ENCODE measurements around the gene KRT79.

Gene KRT79

DNA sequence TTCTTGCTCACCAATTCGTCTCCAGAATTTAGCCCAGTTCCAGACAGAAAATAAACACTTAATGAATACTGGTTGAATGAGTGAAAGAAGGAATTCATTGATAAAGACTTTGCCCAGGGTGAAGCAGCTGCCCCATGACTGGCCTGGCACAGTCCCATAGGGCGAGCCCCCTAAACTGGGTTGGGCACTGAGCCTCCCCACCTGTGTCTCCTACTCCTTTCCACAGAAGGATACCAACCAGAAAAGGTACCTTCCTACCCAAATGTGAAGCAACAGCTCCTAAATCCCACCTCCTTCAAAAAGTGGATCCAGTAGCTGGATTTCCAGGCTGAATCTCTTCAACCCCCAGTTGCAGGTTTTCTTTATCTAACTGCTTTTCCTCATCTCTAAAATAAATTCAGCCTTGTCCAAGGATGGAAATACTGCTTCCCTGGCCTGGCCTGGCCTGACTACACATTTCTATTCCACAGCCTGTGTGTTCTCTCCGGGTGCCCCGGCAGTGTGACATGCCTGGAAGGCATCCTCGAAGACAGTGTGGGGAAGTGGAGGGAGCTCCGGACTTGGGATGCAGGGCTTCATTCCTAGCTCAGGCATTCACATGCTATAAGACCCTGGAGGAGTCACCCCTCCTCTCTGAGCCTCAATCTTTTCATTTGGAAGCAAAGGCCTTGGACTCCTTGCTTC is 45.8 kb downstream of the KRT79 start:
- no peak for DNase-seq

DNA sequence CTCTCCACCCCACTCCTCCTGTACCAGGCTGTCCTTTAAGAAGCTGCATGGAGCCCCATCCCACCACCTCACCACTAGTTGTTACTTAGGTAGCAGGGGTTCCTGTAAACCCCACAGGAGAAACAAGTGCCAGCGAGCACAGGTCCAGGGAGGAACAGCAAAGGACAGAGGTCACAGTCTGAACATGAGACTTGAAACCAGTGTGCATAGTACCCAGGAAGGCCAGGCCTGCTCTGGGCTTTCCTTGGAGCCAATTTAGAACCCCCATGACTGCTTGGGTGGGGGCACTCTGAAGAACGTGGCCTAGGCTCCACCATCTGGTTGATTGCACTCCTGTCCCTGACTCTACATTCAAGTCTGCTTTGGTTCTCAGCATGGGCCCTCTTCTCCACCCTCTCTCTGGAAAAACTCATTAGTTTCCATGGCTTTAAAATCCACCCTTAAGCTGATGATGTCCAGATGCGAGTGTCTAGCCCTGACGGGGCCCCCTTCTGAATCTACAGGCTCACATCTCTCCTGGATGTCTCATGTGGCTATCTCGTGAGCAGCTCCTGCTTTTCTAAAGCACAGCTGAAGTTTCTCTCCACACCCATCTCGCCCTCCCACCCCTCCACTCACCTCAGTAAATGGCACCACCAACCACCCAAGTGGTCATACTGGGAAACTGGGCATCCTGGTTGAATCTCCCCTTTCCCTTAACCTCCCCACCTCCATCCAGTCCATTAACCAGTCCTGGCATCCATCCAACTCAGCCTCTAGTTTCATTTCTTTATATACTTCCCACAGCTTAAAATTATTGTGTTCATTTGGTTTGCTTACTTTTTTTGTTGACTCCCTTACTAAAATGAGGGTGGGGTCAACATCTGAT is 46.6 kb downstream of the KRT79 start:
- DNase-seq, result no peak

DNA sequence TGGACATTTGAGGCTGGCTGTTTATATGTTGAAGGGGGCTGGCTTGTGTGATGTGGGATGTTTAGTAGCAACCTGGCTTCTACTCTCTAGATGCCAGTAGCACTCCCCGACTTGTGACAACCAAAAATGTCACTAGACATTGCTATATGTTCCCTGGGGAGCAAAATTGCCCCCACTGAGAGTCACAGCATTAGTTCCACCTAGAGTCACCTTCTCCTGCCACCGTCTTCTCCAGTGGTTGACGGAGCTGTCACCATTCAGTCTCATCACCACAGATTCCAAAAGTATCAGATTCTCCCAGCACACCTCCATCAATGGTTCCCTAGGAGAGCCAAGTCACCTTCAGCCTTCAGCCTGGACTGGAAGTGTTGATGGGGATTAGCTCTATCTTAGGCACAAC is 49.2 kb downstream of the KRT79 start:
- DNase-seq, result no peak

DNA sequence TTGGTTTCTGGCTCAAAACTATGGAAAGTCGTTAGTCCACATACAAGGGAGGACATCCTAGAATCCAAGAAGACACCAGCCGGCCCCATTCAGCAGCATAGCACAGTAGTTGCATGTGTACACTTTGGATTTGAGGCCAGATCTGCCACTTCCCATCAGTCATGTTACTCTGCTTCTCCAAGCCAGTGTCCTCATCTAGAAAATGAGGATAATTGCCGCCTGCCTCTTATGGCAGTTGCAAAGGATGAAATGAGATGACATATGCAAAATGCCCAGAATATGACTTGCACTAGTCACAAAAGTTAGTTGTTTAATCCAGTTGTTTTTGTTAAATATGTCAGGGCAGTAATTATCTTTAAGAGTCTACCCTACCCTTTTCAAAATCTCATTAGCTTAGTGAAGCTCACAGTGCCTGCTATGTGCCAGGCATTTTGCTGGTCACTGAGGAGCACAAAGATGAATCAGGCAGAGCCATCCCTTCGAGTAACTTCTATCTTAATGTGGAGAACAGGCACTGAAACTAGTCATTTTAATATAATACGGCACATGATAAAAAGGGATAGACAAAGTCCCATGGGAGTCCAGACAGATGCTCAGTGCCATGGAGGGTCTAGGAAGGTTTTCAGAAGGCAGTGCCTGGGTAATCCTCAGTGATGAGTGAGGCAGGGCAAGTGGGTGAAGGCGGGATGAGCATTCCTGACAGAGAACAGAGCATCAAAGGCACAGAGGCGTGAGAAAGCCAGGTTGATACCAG is 50.4 kb downstream of the KRT79 start:
- no peak for DNase-seq

DNA sequence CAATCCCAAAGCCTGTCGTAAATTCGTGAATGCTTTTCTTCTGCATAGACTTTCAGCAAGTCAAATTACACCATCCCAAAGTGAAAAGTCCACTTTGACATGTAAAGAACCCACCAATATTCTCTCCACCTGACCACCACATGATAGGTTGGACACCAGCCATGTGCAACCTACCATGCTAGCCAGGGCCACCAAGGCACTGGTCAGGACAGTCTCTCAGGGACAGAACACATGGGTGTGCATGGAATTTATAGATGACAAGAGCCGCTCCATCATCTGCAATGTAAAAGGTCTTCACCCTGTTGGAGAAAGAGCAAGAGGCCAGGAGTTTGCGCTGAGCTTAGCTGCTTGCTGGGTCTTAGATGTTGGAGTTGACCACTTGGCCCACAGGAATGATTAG is 51.6 kb downstream of the KRT79 start:
- DNase-seq, result no peak

DNA sequence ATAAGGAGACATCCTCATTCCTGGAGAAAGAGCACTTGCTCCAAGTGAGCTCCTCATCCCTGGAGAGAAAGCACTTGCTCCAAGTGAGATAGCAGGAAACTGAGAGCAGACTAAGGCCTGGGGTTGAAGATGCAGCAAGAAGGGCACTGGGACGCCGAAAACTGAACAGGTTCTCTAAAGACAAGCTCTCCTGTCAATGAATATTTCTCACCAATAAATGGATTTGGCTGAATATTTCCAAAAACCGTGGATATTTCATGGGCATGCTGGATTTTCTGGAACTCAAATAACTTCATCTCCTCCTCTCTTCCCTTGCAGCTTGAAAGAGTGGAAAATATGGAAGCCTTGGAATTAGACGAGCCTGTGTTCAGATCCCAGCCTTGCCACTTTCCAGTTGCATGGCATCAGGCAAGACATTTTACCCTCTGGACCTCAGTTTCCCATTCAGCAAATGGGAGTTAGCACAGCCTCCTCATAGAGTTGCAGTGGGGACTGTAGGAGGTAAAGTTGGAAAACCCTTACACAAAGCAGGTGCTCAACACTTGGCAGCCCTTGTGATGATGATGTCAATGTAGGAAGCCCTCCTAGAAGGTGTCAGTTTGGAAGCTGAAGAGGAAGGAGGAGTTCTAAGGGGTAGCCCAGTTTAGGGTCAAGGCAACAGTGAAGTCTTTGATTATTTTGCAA is 52.6 kb downstream of the KRT79 start:
- no peak for DNase-seq

DNA sequence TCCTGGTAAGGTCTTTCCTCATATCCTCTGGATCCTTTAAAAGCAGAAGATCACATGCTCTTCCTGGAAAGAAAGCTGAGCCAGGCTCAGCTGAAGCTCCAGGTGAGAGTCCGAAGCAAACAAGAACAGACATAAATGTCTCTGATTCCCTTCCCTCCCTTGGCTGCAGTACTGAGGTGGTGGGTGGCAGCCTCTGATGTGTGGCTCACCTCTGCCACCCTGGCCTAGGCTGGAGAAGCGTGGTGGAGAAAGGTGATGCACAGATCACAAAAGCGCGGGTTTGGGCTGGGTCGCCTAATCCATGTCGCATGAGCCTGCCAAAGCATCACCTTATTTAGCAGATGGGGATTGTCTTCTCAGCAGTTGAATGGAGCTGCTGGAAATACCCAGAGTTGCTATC is 54.2 kb downstream of the KRT79 start:
- no peak for DNase-seq

DNA sequence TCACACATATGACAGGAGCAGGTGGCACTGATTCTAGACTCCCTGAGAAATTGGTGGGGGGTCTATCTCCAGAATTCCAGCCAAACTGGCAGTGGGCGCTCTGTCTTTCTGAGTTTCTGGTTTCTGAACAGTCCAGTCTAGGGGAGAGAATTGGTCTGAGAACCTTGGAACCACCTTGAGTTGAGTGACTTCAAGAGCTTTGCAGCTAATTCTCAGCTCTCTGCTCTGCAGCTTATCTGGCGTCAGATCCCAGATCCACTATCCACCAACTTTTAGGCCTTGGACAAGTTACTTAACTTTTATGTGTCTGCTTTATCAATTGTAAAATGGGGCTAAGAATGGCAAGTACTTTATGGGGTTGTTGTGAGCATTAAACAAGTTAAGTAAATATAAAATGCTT is 55.3 kb downstream of the KRT79 start:
- DNase-seq, result no peak

DNA sequence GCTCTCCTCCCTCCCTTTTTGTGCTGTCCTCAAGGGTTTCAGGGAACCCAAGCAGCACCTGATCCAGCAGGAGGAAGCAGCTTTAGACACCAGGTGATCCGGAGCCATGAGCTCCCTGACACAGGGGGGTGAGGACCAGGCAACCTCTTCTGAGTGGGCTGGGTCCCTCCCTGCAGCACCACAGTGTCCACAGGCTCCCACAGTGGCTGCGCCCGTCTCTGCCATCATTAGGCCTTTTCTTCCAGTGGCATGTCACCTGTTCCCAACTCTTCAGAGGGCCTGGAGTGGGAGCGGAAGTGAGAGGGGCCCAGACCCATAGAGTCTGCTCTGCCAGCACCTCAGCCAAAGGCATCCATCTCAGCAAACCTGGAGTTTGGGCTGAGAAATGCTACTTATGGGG is 56.5 kb downstream of the KRT79 start:
- no peak for DNase-seq

DNA sequence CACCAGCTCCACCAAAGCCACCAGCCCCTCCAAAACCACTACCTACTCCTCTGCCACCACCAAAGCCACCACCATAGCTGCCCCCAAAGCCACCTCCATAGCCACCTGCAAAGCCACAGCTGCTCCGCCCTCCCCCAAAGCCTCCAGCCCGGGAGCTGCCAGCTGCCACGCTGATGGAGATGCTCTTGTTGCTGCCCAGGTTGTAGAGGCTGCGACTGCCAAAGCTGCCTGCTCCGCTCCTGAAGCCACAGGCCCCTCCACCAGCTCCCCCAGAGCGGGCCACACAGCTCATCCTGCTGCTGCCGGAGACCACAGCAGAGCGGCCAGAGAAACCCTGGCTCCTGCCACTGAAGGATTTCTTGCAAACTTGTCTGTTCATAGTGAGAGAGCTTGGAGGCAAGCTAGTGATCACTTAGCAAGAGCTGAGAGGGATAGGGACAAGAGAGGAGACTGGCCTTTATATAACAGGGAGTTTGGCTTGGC is 57.2 kb downstream of the KRT79 start, which contains the start of gene KRT76:
KRT76 (minus strand) TSS at position 433 of the 483 bp plus-strand sequence; CDS start at position 379, 54 bp downstream.
- DNase-seq, result no peak

DNA sequence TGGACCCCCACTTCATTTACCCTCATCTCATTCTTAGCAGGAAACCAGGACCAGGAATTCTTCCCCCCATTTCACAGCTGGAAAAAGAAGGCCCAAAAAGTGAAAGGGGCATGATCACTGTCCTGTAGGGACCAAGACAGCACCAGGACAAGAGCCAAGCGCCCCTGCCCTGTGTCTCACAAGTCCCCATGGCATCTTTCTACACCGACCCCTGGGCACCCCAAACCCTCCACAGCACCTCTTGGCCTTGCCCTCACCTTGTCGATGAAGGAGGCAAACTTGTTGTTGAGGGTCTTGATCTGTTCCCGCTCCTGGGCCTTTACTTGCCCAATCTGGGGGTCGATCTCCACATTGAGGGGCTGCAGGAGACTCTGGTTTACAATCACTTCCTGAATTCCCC is 57.7 kb downstream of the KRT79 start:
- DNase-seq, result no peak

DNA sequence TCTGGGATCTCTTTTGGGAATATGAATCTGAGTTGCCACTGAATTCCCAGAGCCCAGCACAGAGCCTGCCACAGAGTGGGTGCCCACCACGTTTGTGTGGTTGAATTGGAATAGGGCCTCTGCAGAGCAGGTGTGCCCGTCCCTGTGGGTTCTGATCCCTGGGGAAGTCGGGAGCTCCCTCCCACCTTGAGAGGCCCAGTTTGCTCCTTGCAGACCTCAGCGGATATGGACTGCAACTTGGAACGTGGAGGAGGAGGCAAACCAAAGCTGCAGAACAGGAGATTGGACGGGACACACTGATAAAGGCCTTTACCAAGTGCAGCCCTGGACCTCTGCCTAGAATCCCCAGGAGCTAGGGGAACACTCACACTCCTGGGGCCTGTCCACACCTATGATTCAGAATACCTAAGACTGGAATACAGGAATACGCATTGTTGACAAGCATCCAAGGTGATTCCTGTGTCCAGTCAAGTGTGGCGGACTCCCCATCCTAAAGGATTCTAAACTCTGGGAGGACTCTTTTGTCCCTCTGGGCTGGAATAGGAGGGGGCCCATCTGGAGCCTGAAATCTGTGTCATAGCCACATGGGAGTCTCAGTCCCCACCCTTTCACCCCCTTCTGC is 59.4 kb downstream of the KRT79 start:
- DNase-seq, result no peak

DNA sequence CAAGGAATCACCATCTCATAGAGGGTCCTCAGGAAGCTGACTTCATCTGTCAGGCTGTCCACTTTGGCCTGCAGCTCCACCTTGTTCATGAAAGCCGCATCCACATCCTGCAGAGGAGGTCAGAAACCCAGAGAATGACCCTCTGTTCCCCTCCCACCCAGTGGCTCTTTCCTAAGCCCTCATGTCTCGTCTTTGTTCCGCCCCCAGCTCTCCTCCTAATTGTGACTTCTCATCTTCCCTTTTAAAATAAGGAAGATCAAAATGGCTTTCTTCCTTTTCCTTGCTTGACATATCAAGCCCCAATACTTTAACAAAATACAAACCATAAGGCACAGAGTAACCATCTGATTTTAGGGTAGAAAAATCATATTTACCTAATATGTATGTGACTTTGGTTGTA is 61.3 kb downstream of the KRT79 start:
- no peak for DNase-seq

DNA sequence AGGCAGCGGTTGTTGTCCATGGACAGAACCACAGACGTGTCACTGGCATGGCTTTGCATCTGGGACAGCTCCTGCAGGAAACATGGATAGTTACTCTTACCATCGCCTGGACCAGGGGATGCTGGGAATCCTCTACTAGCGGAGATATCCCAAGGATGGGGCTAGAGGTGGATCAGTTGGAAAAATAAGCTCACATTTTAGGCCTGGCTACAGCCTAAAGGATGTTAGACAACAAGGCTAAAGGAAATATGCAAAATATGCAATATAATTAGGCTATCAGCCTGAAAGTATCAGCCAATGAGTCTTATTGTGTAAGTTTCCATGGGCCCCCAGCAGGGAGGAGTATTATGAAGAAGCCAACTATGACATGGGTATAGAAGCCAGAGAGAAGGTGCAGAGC is 61.9 kb downstream of the KRT79 start:
- no peak for DNase-seq

DNA sequence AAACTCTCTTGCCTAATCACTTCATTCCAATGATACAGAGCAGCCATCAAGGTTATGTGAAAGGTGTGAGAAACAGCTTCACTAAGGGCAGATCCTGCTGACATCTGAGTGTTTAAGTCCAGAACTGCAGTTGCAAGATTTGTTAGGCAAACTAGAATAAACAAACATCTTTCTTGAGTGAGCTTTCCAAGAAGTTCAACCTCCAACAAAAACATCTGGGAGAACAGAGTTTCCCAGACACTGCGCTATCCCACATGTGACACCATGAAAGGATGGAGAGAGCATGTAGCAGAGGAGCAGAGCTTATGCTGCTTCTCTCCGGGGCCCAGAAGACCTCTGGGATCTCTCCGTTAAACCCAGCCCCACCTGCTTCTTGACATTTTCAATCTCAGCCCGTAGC is 62.6 kb downstream of the KRT79 start:
- DNase-seq, result no peak
